Suprapubic skin (tissue), 3 donors: Measurements from ENCODE around the gene KRT10.

Source experiments
- POLR2AphosphoS5 ChIP-seq, 3 donors: sonication (generic); formaldehyde crosslinking; IDR thresholded peaks; one replicate each; pipeline ENCODE4 v1.6.1; 2017; ENCODE audit warnings: antibody characterized with exemption in 3 of 3
- TF ChIP-seq, protein P1 (sequence below), 2 donors: fragments of 200-600 bp in 1 of 2; fragments of 450-650 bp in 1 of 2; sonication (generic) in 1 of 2; IDR thresholded peaks; one replicate each; pipeline ENCODE4 v1.5.1; 2016 to 2019; ENCODE audit warnings: antibody characterized with exemption in 2 of 2, mild to moderate bottlenecking in 1 of 2, moderate library complexity in 1 of 2

DNA sequence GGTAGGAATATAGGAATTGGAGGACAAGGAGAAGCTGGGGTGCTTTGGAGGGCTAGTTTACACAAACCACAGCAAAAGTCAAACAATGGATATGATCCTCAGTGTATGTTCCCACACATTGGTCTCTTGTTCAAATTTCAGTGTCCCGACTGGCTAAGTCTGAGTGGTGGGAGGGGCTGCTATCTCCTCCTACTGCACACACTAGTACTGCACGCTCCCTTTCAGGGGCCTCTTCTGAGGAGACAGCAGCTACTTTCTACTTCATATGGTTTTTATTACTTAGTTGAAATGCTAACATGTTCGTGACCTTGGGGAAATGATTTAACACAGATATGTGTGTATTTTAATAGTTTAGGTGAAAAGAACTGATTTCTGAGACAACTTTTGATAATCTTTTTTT, 18.8 kb upstream of the KRT10 start:
- TF ChIP-seq, protein P1, sequence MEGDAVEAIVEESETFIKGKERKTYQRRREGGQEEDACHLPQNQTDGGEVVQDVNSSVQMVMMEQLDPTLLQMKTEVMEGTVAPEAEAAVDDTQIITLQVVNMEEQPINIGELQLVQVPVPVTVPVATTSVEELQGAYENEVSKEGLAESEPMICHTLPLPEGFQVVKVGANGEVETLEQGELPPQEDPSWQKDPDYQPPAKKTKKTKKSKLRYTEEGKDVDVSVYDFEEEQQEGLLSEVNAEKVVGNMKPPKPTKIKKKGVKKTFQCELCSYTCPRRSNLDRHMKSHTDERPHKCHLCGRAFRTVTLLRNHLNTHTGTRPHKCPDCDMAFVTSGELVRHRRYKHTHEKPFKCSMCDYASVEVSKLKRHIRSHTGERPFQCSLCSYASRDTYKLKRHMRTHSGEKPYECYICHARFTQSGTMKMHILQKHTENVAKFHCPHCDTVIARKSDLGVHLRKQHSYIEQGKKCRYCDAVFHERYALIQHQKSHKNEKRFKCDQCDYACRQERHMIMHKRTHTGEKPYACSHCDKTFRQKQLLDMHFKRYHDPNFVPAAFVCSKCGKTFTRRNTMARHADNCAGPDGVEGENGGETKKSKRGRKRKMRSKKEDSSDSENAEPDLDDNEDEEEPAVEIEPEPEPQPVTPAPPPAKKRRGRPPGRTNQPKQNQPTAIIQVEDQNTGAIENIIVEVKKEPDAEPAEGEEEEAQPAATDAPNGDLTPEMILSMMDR (IDR thresholded peaks at IDR 0.05), result no peak
- TF ChIP-seq POLR2AphosphoS5 (IDR thresholded peaks at IDR 0.05), result no peak
